Heart left ventricle (tissue), 13 donors: ENCODE measurements around the gene SH3RF3.

Source experiments
- POLR2A ChIP-seq, 2 donors: fragments of 450-650 bp; IDR thresholded peaks; one replicate each; pipeline ENCODE4 v1.6.1; 2017; ENCODE audit warnings: antibody characterized with exemption in 2 of 2, mild to moderate bottlenecking in 2 of 2, moderate library complexity in 2 of 2
- TF ChIP-seq, protein P1 (sequence below), 12 donors: fragments of 200-600 bp; sonication (generic) in 4 of 12; IDR thresholded peaks; one replicate each; pipeline versions ENCODE4 v1.5.0 to v1.8.0; 2018 to 2022; ENCODE audit warnings: antibody characterized with exemption in 12 of 12, mild to moderate bottlenecking in 5 of 12
- donor health status: ischemic (EF 13 %, LVEDD 7.1; RV severe dilation, severe dysfunction).
- donor health status: DM: no; HTN: yes; CAD: no.
- donor health status: DM: no; HTN: no; CAD: no.
- donor health status: ischemic (EF 25% LVEDD 6.9; RV normal size, moderate dysfunction).
- donor health status: ischemic (EF 25% LVEDD 5.7; RV mildly dilated, moderate dysfunction).
- donor health status: ischemic (EF 35%, LVEDD 5.7; RV mildly dilated, moderate dysfunction).
- donor health status: nonischemic (EF 11% LVEDD 7.7; RV severe dilation, severe dysfunction).
- donor health status: DM: yes; HTN: yes; CAD: no.
- donor health status: PGD.
- donor health status: ischemic (EF 29% LVEDD 5.4; RV normal size, mild dysfunction).
- donor health status: nonischemic (EF 23%, LVEDD 6.1; RV moderate dilation, normal function).

DNA sequence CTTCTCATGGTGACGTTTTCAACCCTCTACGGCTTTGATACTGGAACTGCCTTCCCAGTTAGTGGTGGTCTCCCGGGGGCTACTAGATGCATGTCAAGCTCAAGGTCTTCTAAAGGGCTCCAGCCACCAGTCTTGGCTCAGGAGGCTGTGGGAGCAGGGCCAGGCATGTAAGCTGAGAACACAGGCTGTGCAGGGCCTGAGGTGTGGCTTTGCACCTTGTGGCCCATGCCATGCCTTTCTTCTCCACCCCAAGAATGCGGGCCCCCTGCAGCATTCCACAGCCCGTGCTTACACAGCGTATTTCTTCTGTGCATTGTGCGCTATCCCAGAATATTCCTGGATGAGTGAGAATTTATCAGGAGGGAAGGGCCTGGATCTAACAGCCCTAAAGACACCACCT, 339.9 kb downstream of the SH3RF3 start:
- TF ChIP-seq, protein P1, sequence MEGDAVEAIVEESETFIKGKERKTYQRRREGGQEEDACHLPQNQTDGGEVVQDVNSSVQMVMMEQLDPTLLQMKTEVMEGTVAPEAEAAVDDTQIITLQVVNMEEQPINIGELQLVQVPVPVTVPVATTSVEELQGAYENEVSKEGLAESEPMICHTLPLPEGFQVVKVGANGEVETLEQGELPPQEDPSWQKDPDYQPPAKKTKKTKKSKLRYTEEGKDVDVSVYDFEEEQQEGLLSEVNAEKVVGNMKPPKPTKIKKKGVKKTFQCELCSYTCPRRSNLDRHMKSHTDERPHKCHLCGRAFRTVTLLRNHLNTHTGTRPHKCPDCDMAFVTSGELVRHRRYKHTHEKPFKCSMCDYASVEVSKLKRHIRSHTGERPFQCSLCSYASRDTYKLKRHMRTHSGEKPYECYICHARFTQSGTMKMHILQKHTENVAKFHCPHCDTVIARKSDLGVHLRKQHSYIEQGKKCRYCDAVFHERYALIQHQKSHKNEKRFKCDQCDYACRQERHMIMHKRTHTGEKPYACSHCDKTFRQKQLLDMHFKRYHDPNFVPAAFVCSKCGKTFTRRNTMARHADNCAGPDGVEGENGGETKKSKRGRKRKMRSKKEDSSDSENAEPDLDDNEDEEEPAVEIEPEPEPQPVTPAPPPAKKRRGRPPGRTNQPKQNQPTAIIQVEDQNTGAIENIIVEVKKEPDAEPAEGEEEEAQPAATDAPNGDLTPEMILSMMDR (IDR thresholded peaks at IDR 0.05): no peak
- TF ChIP-seq POLR2A (IDR thresholded peaks at IDR 0.05): no peak
